Left ventricle myocardium inferior (tissue), 1 donor: Measurements from ENCODE around the gene RPL12. TPM values are rescaled to one million over a fixed set of nuclear protein-coding genes. Genes with fewer than 3 reads are reported as not detected.

ENCODE experiments used
- DNase-seq: peaks from one replicate; pipeline ENCODE4 v3.0.0-alpha.2; 2020
- H3K27ac ChIP-seq: fragments of 200-600 bp; replicated peaks from 2 replicates; pipeline ENCODE4 v1.8.0; 2021
- H3K27me3 ChIP-seq: fragments of 200-600 bp; 2 replicates; pipeline ENCODE4 v1.8.0; 2021; ENCODE audit warnings: low read depth
- H3K36me3 ChIP-seq: fragments of 200-600 bp; 2 replicates; pipeline ENCODE4 v1.8.0; 2021
- H3K4me1 ChIP-seq: fragments of 200-600 bp; 2 replicates; pipeline ENCODE4 v1.8.0; 2021
- H3K4me3 ChIP-seq: fragments of 200-600 bp; 2 replicates; pipeline ENCODE4 v1.8.0; 2021; ENCODE audit warnings: mild to moderate bottlenecking, moderate library complexity
- H3K9me3 ChIP-seq: fragments of 200-600 bp; replicated peaks from 2 replicates; pipeline ENCODE4 v1.8.0; 2021
- intact Hi-C: fragments of 100-400 bp; cut with micrococcal nuclease; formaldehyde crosslinking; loops from one replicate; pipeline ENCODE4 v1.11.0; 2022
- total RNA-seq: library from RNA; stranded (reverse); fragmentation: NEBNext Ultra II Directional; extraction: Animal tissue kit (Norgen Biotek cat#: 25700); gene quantifications from one replicate; pipeline ENCODE4 v1.2.1, GENCODE V29; 2021
- TF ChIP-seq, protein P1 (sequence below): fragments of 200-600 bp; IDR thresholded peaks from 2 replicates; pipeline ENCODE4 v1.8.0; 2021; ENCODE audit warnings: antibody characterized with exemption, mild to moderate bottlenecking, borderline replicate concordance
- donor health status: DM: no; HTN: yes; CAD: no; lungs with severe emphysema.

The RPL12 gene
- total RNA-seq, 1 donor from 2014 or later, result 605 TPM

DNA sequence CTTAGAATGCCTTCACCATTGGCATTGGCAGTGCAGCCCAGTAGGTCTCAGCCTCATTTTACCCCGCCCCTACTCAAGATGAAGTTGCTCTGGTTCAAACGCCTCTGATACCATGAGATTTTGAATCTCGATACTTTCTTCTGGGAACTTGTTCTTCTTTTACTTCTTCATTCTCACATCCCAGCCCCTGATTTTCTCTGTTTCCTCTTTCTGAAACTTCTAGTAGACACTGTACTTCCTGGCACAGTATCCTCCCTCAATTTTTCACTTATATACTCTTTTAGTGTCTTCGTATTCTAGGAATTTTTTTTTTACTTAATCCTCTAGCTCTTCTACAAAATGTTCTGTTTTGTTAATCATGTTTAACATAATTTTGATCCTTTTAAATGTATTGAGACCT, 40.1 kb downstream of the RPL12 start:
- Histone ChIP-seq H3K36me3 (peaks cover 6% of the 10 kb centered on the region), H3K4me1 (peaks cover 19% of the 10 kb centered on the region), H3K27me3 (no peaks in the 10 kb centered on the region), H3K27ac (peak overlapping the region; percentile 34), H3K4me3 (no peak overlapping the region), H3K9me3 (no peaks in the 10 kb centered on the region)
- no peak for DNase-seq
- intact Hi-C loops, result no loop called here
- TF ChIP-seq, protein P1, sequence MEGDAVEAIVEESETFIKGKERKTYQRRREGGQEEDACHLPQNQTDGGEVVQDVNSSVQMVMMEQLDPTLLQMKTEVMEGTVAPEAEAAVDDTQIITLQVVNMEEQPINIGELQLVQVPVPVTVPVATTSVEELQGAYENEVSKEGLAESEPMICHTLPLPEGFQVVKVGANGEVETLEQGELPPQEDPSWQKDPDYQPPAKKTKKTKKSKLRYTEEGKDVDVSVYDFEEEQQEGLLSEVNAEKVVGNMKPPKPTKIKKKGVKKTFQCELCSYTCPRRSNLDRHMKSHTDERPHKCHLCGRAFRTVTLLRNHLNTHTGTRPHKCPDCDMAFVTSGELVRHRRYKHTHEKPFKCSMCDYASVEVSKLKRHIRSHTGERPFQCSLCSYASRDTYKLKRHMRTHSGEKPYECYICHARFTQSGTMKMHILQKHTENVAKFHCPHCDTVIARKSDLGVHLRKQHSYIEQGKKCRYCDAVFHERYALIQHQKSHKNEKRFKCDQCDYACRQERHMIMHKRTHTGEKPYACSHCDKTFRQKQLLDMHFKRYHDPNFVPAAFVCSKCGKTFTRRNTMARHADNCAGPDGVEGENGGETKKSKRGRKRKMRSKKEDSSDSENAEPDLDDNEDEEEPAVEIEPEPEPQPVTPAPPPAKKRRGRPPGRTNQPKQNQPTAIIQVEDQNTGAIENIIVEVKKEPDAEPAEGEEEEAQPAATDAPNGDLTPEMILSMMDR, result no peak

DNA sequence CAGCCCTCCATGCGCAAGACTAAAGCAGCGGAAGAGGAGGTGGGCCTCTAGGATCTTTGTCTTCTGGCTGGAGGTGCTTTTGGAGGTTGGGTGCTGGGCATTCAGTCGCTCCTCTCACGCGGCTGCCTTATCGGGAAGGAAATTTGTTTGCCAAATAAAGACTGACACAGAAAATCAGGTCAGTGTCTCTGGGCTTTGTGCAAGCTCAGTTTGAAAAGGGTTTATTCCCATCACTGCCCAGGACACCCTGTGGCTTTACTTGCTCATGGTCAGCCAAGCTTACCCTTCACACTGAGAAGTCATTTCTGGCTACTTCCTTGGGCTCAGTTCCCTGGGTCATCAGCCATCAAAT, 43.7 kb downstream of the RPL12 start:
- no peak for DNase-seq
- H3K27ac ChIP-seq, result peak overlapping the region; percentile 79
- H3K4me3 ChIP-seq, result peak overlapping the region; percentile 22
- TF ChIP-seq, protein P1, result no peak
- no peaks in the 10 kb centered on the region for H3K27me3 ChIP-seq
- peaks cover 21% of the 10 kb centered on the region for H3K4me1 ChIP-seq
- no peaks in the 10 kb centered on the region for H3K9me3 ChIP-seq
- H3K36me3 ChIP-seq, result peaks cover 37% of the 10 kb centered on the region
- intact Hi-C loops, result no loop called here

DNA sequence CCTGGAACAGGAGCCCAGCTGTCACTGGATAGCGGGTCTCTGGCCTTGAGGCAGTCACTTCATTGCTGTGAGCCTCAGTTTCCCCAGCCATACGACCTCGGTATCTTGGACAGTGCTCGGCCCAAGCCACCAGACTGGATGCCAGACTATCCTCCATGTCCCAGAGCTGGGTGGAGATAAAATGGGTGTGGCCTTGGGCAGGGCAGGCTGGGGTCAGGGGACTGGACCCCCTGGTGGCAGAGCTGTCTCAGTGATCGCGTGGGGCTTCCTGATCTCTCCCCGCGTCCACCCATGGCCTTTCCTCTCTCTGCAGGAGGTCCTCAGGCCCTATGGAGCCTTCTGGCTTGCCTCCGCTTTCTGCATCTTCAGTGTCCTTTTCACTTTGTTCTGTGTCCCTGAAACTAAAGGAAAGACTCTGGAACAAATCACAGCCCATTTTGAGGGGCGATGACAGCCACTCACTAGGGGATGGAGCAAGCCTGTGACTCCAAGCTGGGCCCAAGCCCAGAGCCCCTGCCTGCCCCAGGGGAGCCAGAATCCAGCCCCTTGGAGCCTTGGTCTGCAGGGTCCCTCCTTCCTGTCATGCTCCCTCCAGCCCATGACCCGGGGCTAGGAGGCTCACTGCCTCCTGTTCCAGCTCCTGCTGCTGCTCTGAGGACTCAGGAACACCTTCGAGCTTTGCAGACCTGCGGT, 44.3 kb downstream of the RPL12 start:
- Histone ChIP-seq H3K9me3 (no peaks in the 10 kb centered on the region), H3K4me3 (peak overlapping the region; percentile 22), H3K27ac (peak overlapping the region; percentile 79), H3K36me3 (peaks cover 42% of the 10 kb centered on the region), H3K27me3 (no peaks in the 10 kb centered on the region), H3K4me1 (peaks cover 21% of the 10 kb centered on the region)
- no peak for DNase-seq
- intact Hi-C loops, result no loop called here
- TF ChIP-seq, protein P1, result no peak

DNA sequence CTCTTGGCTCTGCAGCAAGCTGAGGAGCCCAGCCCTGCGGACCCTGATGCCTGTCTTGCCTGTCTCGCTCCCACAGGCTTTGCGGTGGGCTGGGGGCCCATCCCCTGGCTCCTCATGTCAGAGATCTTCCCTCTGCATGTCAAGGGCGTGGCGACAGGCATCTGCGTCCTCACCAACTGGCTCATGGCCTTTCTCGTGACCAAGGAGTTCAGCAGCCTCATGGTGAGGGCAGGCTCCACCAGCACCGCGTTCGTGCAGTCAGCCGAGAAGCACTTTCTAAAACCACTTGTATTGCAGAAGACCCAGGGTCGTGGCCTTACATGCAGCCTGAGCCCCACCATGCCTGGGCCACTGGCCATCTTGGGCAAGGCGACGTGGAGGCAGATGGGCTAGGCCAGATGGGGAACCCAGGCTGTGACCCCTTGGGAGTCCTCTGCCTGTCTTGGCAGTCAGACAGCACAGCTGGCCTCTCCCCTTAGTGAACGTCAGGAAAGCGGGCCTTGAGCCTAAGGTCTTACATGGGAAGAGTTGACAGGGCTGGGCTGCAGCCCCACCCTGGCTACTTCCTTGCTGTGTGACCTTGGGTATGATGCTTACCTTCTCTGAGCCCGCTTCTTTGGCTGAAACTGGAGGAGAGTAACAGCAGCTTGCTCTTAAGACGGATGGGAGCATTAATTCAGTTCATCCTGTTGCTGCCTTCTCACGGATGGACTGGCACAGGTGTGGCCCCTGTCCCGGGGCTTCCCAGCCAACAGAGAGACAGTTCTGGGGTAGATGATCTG, 45.7 kb downstream of the RPL12 start:
- peaks cover 21% of the 10 kb centered on the region for H3K4me1 ChIP-seq
- H3K4me3 ChIP-seq, result no peak overlapping the region
- no peaks in the 10 kb centered on the region for H3K9me3 ChIP-seq
- TF ChIP-seq, protein P1, result no peak
- intact Hi-C loops, result no loop called here
- H3K36me3 ChIP-seq, result peaks cover 51% of the 10 kb centered on the region
- no peak for DNase-seq
- H3K27me3 ChIP-seq, result no peaks in the 10 kb centered on the region
- H3K27ac ChIP-seq, result no peak overlapping the region

DNA sequence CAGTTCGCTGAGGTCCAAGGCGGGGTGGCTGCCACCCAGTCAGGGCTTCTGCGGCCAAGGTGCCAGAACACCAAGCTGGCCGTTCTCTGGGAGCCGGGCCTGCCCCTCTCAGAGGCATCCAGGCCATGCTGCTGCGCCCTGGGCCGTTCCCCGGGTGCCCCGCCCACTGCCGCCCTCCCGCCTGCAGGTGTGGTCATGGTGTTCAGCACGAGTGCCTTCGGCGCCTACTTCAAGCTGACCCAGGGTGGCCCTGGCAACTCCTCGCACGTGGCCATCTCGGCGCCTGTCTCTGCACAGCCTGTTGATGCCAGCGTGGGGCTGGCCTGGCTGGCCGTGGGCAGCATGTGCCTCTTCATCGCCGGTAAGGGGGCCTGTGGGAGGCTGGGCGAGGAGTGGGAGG, 46.6 kb downstream of the RPL12 start:
- no peaks in the 10 kb centered on the region for H3K27me3 ChIP-seq
- peaks cover 21% of the 10 kb centered on the region for H3K4me1 ChIP-seq
- no peak overlapping the region for H3K27ac ChIP-seq
- DNase-seq, result no peak
- no peaks in the 10 kb centered on the region for H3K9me3 ChIP-seq
- intact Hi-C loops, result no loop called here
- TF ChIP-seq, protein P1, result no peak
- peaks cover 60% of the 10 kb centered on the region for H3K36me3 ChIP-seq
- no peak overlapping the region for H3K4me3 ChIP-seq
